ENCODE data around the gene CCPG1.

- TF ChIP-seq CTCF (conservative IDR thresholded peaks at IDR 0.05 in 1 of 2, IDR thresholded peaks at IDR 0.05 in 1 of 2; ENCODE audit: low read depth in 1 of 2, low read length in 2 of 2) = peak; percentile 67 to 76
- TF ChIP-seq EZH2 (IDR thresholded peaks at IDR 0.05; ENCODE audit: low read length, missing control alignments) = no peak
These were observed 27.0 kb upstream of the CCPG1 start for GRCh38 chr15:55434989-55435825.

Measured in fibroblast of lung (primary cell).